GM06990 (cell line): ENCODE results near the gene S100G.

Experiments
- DNase-seq: peaks from one replicate; pipeline ENCODE4 v3.0.0-alpha.2; 2011; ENCODE audit not compliant: insufficient read length; ENCODE audit errors: extremely low read depth
- H3K27me3 ChIP-seq: replicated peaks from 2 replicates; pipeline ENCODE4 v1.6.0; 2011; ENCODE audit warnings: low read length; ENCODE audit not compliant: control insufficient read depth, insufficient read depth
- H3K36me3 ChIP-seq: 2 replicates; pipeline ENCODE4 v1.5.1; 2011; ENCODE audit warnings: low read length; ENCODE audit not compliant: control insufficient read depth, insufficient read depth
- H3K4me3 ChIP-seq: replicated peaks from 2 replicates; pipeline ENCODE4 v1.5.1; 2011; ENCODE audit warnings: low read depth, mild to moderate bottlenecking, control low read depth, low read length
- CTCF ChIP-seq: IDR thresholded peaks from 2 replicates; pipeline ENCODE4 v1.5.1; 2011; ENCODE audit warnings: low read length, control low read depth, mild to moderate bottlenecking, inconsistent platforms; ENCODE audit not compliant: insufficient read depth, poor library complexity, severe bottlenecking

S100G gene

GRCh38 chrX:16702700-16703599, 53.0 kb downstream of the S100G start:
- DNase-seq: no peak
- Histone ChIP-seq H3K36me3 (no peaks in the 10 kb centered on the region), H3K27me3 (no peaks in the 10 kb centered on the region), H3K4me3 (no peak overlapping the region)
- TF ChIP-seq CTCF: no peak
